ENCODE measurements around the gene GET4.

GRCh38 chr7:874031-874749 is 2.2 kb upstream of the GET4 start:
- TF ChIP-seq POLR2A (IDR thresholded peaks at IDR 0.05) (no peak), CTCF (IDR thresholded peaks at IDR 0.05) (no peak)

Data from right lobe of liver (tissue), 4 donors.